Tibial nerve (tissue), 4 donors: ENCODE results near the gene SCN5A. TPM values are rescaled to one million over a fixed set of nuclear protein-coding genes. Genes with fewer than 3 reads are reported as not detected.

Source experiments
- DNase-seq, 2 donors: peaks; one replicate each; pipeline ENCODE4 v3.0.0-alpha.2; 2019; ENCODE audit warnings: low spot score in 2 of 2
- H3K27ac ChIP-seq, 4 donors: fragments of 200-600 bp; sonication (generic) in 3 of 4; one replicate each; pipeline ENCODE4 v1.5.1; 2017 to 2019; ENCODE audit warnings: mild to moderate bottlenecking in 1 of 4
- H3K27me3 ChIP-seq, 2 donors: fragments of 200-600 bp; sonication (generic) in 1 of 2; one replicate each; pipeline versions ENCODE4 v1.5.1 to v1.6.0; 2017 to 2019
- H3K36me3 ChIP-seq, 3 donors: fragments of 200-600 bp; sonication (generic); one replicate each; pipeline ENCODE4 v1.5.1; 2018 to 2019
- H3K4me1 ChIP-seq, 4 donors: fragments of 200-600 bp; sonication (generic) in 3 of 4; one replicate each; pipeline ENCODE4 v1.5.1; 2017 to 2019
- H3K4me3 ChIP-seq, 4 donors: fragments of 200-600 bp; sonication (generic) in 3 of 4; one replicate each; pipeline ENCODE4 v1.5.1; 2017 to 2019; ENCODE audit warnings: mild to moderate bottlenecking in 1 of 4, moderate library complexity in 1 of 4
- H3K9me3 ChIP-seq, 4 donors: fragments of 200-600 bp; sonication (generic) in 3 of 4; one replicate each; pipeline ENCODE4 v1.5.1; 2017 to 2019
- CTCF ChIP-seq, 5 experiments: fragments of 200-600 bp in 3 of 5; fragments of 450-650 bp in 2 of 5; sonication (generic) in 3 of 5; IDR thresholded peaks; one replicate each; pipeline ENCODE4 v1.5.1; 2016 to 2019; ENCODE audit warnings: antibody characterized with exemption in 5 of 5, mild to moderate bottlenecking in 3 of 5, moderate library complexity in 2 of 5
- EP300 ChIP-seq, 2 donors: sonication (generic); formaldehyde crosslinking; IDR thresholded peaks; one replicate each; pipeline ENCODE4 v1.6.1; 2017; ENCODE audit warnings: antibody characterized with exemption in 2 of 2, mild to moderate bottlenecking in 1 of 2
- POLR2A ChIP-seq, 2 donors: fragments of 450-650 bp; IDR thresholded peaks; one replicate each; pipeline ENCODE4 v1.6.1; 2017; ENCODE audit warnings: antibody characterized with exemption in 2 of 2, mild to moderate bottlenecking in 2 of 2, moderate library complexity in 2 of 2
- WGBS, 2 donors: methylation state at CpG; one replicate each; pipeline ENCODE4 v1.1.5; 2018; 5-methylcytosine and 5-hydroxymethylcytosine counted together
- total RNA-seq, 4 donors: library from RNA; depleted of rRNA; stranded (reverse); fragments of >200 nt; gene quantifications; one replicate each; pipeline ENCODE4 v1.1.0, GENCODE V29; 2016

The SCN5A gene
- total RNA-seq, 4 donors from 2014 or later: 0.44 to 2.7 (median 1.8) TPM

- H3K27ac ChIP-seq: no peak overlapping the region
- no peak overlapping the region for H3K4me3 ChIP-seq
- no peaks in the 10 kb centered on the region for H3K9me3 ChIP-seq
- no peak for TF ChIP-seq CTCF (IDR thresholded peaks at IDR 0.05)
- TF ChIP-seq POLR2A (IDR thresholded peaks at IDR 0.05): no peak
- TF ChIP-seq EP300 (IDR thresholded peaks at IDR 0.05): no peak
- H3K27me3 ChIP-seq: no peaks in the 10 kb centered on the region
- 90 to 96% methylated on average over 13 of the region's 13 CpGs for WGBS, 2 donors
- peaks cover 0 to 36% (median 0%) of the 10 kb centered on the region in 3 donors for H3K36me3 ChIP-seq
- no peak for DNase-seq
- H3K4me1 ChIP-seq: no peaks in the 10 kb centered on the region
Observed at GRCh38 chr3:38566215-38566528, 83.3 kb downstream of the SCN5A start.

GRCh38 chr3:38565339-38566214 lies 83.9 kb downstream of the SCN5A start:
- Histone ChIP-seq H3K4me1 (no peaks in the 10 kb centered on the region), H3K27me3 (no peaks in the 10 kb centered on the region), H3K36me3 (peaks cover 0 to 39% (median 0%) of the 10 kb centered on the region in 3 donors), H3K4me3 (no peak overlapping the region), H3K9me3 (no peaks in the 10 kb centered on the region), H3K27ac (no peak overlapping the region)
- WGBS, 2 donors: 85 to 89% methylated on average over 13 of the region's 13 CpGs
- TF ChIP-seq POLR2A (IDR thresholded peaks at IDR 0.05) (no peak), EP300 (IDR thresholded peaks at IDR 0.05) (no peak), CTCF (IDR thresholded peaks at IDR 0.05) (no peak)
- DNase-seq: no peak

- Histone ChIP-seq H3K27me3 (no peaks in the 10 kb centered on the region), H3K9me3 (no peaks in the 10 kb centered on the region), H3K4me3 (no peak overlapping the region), H3K4me1 (no peaks in the 10 kb centered on the region), H3K27ac (no peak overlapping the region), H3K36me3 (peaks cover 0 to 46% (median 0%) of the 10 kb centered on the region in 3 donors)
- no peak for DNase-seq
- TF ChIP-seq CTCF (IDR thresholded peaks at IDR 0.05): no peak
- no peak for TF ChIP-seq POLR2A (IDR thresholded peaks at IDR 0.05)
- no peak for TF ChIP-seq EP300 (IDR thresholded peaks at IDR 0.05)
- WGBS, 2 donors: 91 to 97% methylated on average over 6 of the region's 6 CpGs
Observed at GRCh38 chr3:38564631-38565338, 84.7 kb downstream of the SCN5A start.

- TF ChIP-seq EP300 (IDR thresholded peaks at IDR 0.05): no peak
- no peak for TF ChIP-seq POLR2A (IDR thresholded peaks at IDR 0.05)
- TF ChIP-seq CTCF (IDR thresholded peaks at IDR 0.05): no peak
- no peak overlapping the region for H3K27ac ChIP-seq
- H3K36me3 ChIP-seq: peaks cover 0 to 47% (median 0%) of the 10 kb centered on the region in 3 donors
- no peaks in the 10 kb centered on the region for H3K27me3 ChIP-seq
- 84 to 90% methylated on average over 10 of the region's 10 CpGs for WGBS, 2 donors
- DNase-seq: no peak
- H3K4me3 ChIP-seq: no peak overlapping the region
- peaks cover 0 to 2% (median 0%) of the 10 kb centered on the region in 4 donors for H3K4me1 ChIP-seq
- no peaks in the 10 kb centered on the region for H3K9me3 ChIP-seq
Observed at GRCh38 chr3:38563886-38564270, 85.6 kb downstream of the SCN5A start.
